IPS DF 6.9 (cell line): ENCODE results near the gene RUFY1.
A peak's percentile ranks its signal among the peaks of the same experiment; 100 is the strongest.
"Not testable (repeated sequence)": the region's sequence is repeated elsewhere in the genome, so short reads cannot be mapped to it uniquely, and the experiment has no call there.

Source experiments
- DNase-seq: peaks from one replicate; pipeline ENCODE4 v3.0.0-alpha.2; 2013; ENCODE audit warnings: low read depth, low spot score
- H3K27ac ChIP-seq: one replicate; pipeline ENCODE4 v1.5.1; 2013; ENCODE audit warnings: low read length, control low read depth
- H3K27me3 ChIP-seq: 2 replicates; pipeline ENCODE4 v1.6.1; 2013; ENCODE audit warnings: mild to moderate bottlenecking, low read length; ENCODE audit not compliant: control insufficient read depth, insufficient read depth
- H3K36me3 ChIP-seq: 2 replicates; pipeline ENCODE4 v1.6.1; 2013; ENCODE audit warnings: low read length; ENCODE audit not compliant: control insufficient read depth, insufficient read depth
- H3K4me1 ChIP-seq: 2 replicates; pipeline ENCODE4 v1.6.1; 2013; ENCODE audit warnings: low read length; ENCODE audit not compliant: control insufficient read depth, insufficient read depth
- H3K4me3 ChIP-seq: 2 replicates; pipeline ENCODE4 v1.5.1; 2013; ENCODE audit warnings: mild to moderate bottlenecking, low read length
- H3K9me3 ChIP-seq: 2 replicates; pipeline ENCODE4 v1.6.1; 2013; ENCODE audit warnings: low read length, inconsistent platforms; ENCODE audit not compliant: control insufficient read depth, insufficient read depth
- WGBS: extraction: QIAGEN DNeasy Blood & Tissue Kit; methylation state at CpG from one replicate; pipeline ENCODE4 v1.1.7; 2013; ENCODE audit warnings: mixed read lengths, missing lambda C conversion rate; ENCODE audit not compliant: insufficient read length, insufficient coverage; 5-methylcytosine and 5-hydroxymethylcytosine counted together

The RUFY1 gene

GRCh38 chr5:179536676-179537075, 13.7 kb upstream of the RUFY1 start:
- no peak overlapping the region for H3K27ac ChIP-seq
- H3K36me3 ChIP-seq: no peaks in the 10 kb centered on the region
- no peaks in the 10 kb centered on the region for H3K9me3 ChIP-seq
- H3K4me3 ChIP-seq: no peak overlapping the region
- no CpG with 5 or more reads among the region's 6 CpGs for WGBS
- DNase-seq: no peak
- H3K27me3 ChIP-seq: no peaks in the 10 kb centered on the region
- H3K4me1 ChIP-seq: no peaks in the 10 kb centered on the region

GRCh38 chr5:179542170-179542569, 8.2 kb upstream of the RUFY1 start:
- no CpG with 5 or more reads among the region's 7 CpGs for WGBS
- no peaks in the 10 kb centered on the region for H3K36me3 ChIP-seq
- no peak overlapping the region for H3K27ac ChIP-seq
- H3K9me3 ChIP-seq: no peaks in the 10 kb centered on the region
- no peaks in the 10 kb centered on the region for H3K4me1 ChIP-seq
- DNase-seq: no peak
- H3K27me3 ChIP-seq: no peaks in the 10 kb centered on the region
- no peak overlapping the region for H3K4me3 ChIP-seq

GRCh38 chr5:179543275-179543674, 7.1 kb upstream of the RUFY1 start:
- not testable (repeated sequence) for H3K36me3 ChIP-seq, DNase-seq, H3K9me3 ChIP-seq, H3K4me3 ChIP-seq, H3K27me3 ChIP-seq, H3K4me1 ChIP-seq, H3K27ac ChIP-seq
- no CpG with 5 or more reads among the region's 15 CpGs for WGBS

- Histone ChIP-seq H3K4me3 (no peak overlapping the region), H3K9me3 (no peaks in the 10 kb centered on the region), H3K27me3 (no peaks in the 10 kb centered on the region), H3K27ac (no peak overlapping the region), H3K4me1 (no peaks in the 10 kb centered on the region), H3K36me3 (no peaks in the 10 kb centered on the region)
- no CpG with 5 or more reads among the region's 4 CpGs for WGBS
- DNase-seq: no peak
These were observed 2.7 kb downstream of the RUFY1 start for GRCh38 chr5:179553006-179553405.

- Histone ChIP-seq H3K27ac (no peak overlapping the region), H3K9me3 (no peaks in the 10 kb centered on the region), H3K4me1 (no peaks in the 10 kb centered on the region), H3K36me3 (no peaks in the 10 kb centered on the region), H3K27me3 (no peaks in the 10 kb centered on the region), H3K4me3 (no peak overlapping the region)
- no CpG with 5 or more reads among the region's 7 CpGs for WGBS
- no peak for DNase-seq
These were observed 3.5 kb downstream of the RUFY1 start for GRCh38 chr5:179553875-179554274.

GRCh38 chr5:179554981-179555380, 4.6 kb downstream of the RUFY1 start:
- Histone ChIP-seq H3K27me3 (no peaks in the 10 kb centered on the region), H3K27ac (no peak overlapping the region), H3K4me3 (no peak overlapping the region)

GRCh38 chr5:179558261-179558799, 8.0 kb downstream of the RUFY1 start:
- not testable (repeated sequence) for H3K27me3 ChIP-seq, H3K4me3 ChIP-seq, DNase-seq, H3K9me3 ChIP-seq, H3K4me1 ChIP-seq, H3K27ac ChIP-seq, H3K36me3 ChIP-seq
- no CpG with 5 or more reads among the region's 15 CpGs for WGBS

More at GRCh38 chr5:179554981-179555380, 4.6 kb downstream of the RUFY1 start:
- no peaks in the 10 kb centered on the region for H3K4me1 ChIP-seq
- WGBS: no CpG with 5 or more reads among the region's 6 CpGs
- DNase-seq: no peak
- no peaks in the 10 kb centered on the region for H3K36me3 ChIP-seq
- no peaks in the 10 kb centered on the region for H3K9me3 ChIP-seq

GRCh38 chr5:179558932-179559283, 8.6 kb downstream of the RUFY1 start:
- H3K36me3 ChIP-seq: peaks cover 9% of the 10 kb centered on the region; the same call in 1 of the 2 replicates
- no peak overlapping the region for H3K27ac ChIP-seq
- no peaks in the 10 kb centered on the region for H3K27me3 ChIP-seq
- H3K4me3 ChIP-seq: peak overlapping the region; percentile 63; the same call in 1 of the 2 replicates
- H3K4me1 ChIP-seq: no peaks in the 10 kb centered on the region
- no CpG with 5 or more reads among the region's 14 CpGs for WGBS
- H3K9me3 ChIP-seq: no peaks in the 10 kb centered on the region
- no peak for DNase-seq

GRCh38 chr5:179559284-179560252, 9.2 kb downstream of the RUFY1 start:
- no CpG with 5 or more reads among the region's 52 CpGs for WGBS
- peak overlapping the region; percentile 63; the same call in 1 of the 2 replicates for H3K4me3 ChIP-seq
- H3K4me1 ChIP-seq: no peaks in the 10 kb centered on the region
- peak; percentile 98 for DNase-seq
- peaks cover 9% of the 10 kb centered on the region; the same call in 1 of the 2 replicates for H3K36me3 ChIP-seq
- H3K27me3 ChIP-seq: no peaks in the 10 kb centered on the region
- H3K27ac ChIP-seq: no peak overlapping the region
- no peaks in the 10 kb centered on the region for H3K9me3 ChIP-seq

GRCh38 chr5:179564526-179564925, 14.2 kb downstream of the RUFY1 start:
- no peak overlapping the region for H3K27ac ChIP-seq
- H3K4me1 ChIP-seq: no peaks in the 10 kb centered on the region
- no peak for DNase-seq
- no peak overlapping the region for H3K4me3 ChIP-seq
- no peaks in the 10 kb centered on the region for H3K27me3 ChIP-seq
- H3K36me3 ChIP-seq: peaks cover 14% of the 10 kb centered on the region; the same call in 1 of the 2 replicates
- no peaks in the 10 kb centered on the region for H3K9me3 ChIP-seq
- WGBS: no CpG with 5 or more reads among the region's 2 CpGs
